PC-3 (cell line): ENCODE results near the gene ZNF236. TPM values are rescaled to one million over a fixed set of nuclear protein-coding genes. Genes with fewer than 3 reads are reported as not detected.

Experiments
- ATAC-seq: fragments of 200-7000 bp; cut with Tn5 transposase; 2 replicates; pipeline ENCODE4 v1.9.1; 2020; ENCODE audit warnings: mild to moderate bottlenecking, moderate library complexity
- BruUV-seq: library from RNA; stranded (reverse); fragments of 400-500 nt; replicated peaks from 2 replicates; lab custom pipeline; 2021; lab: Mats Ljungman, UMichigan
- CTCF ChIA-PET: fragments of 300-600 bp; sonication (Branson Sonifier 250); formaldehyde crosslinking; loops from one replicate; lab custom pipeline; 2022; ENCODE audit warnings: antibody characterized with exemption; lab: Charles Lee
- POLR2A ChIA-PET: fragments of 300-600 bp; sonication (Branson Sonifier 250); formaldehyde crosslinking; loops from one replicate; lab custom pipeline; 2022; ENCODE audit warnings: antibody characterized with exemption; ENCODE audit not compliant: unreplicated experiment; lab: Charles Lee
- DNase-seq: peaks from one replicate; pipeline ENCODE4 v3.0.0-alpha.2; 2015
- H2AFZ ChIP-seq: fragments of 300-600 bp; sonication (generic); 2 replicates; pipeline ENCODE4 v1.6.0; 2016; ENCODE audit warnings: antibody characterized with exemption, low read length
- H3F3A ChIP-seq: fragments of 300-600 bp; sonication (generic); one replicate; pipeline ENCODE4 v1.6.0; 2017; ENCODE audit warnings: antibody characterized with exemption, low read length, control low read depth, mild to moderate bottlenecking; ENCODE audit not compliant: unreplicated experiment
- H3K27ac ChIP-seq: fragments of 300-600 bp; sonication (generic); 2 replicates; pipeline ENCODE4 v1.5.1; 2016; ENCODE audit warnings: mild to moderate bottlenecking, low read length
- H3K27me3 ChIP-seq: fragments of 300-600 bp; sonication (generic); 2 replicates; pipeline ENCODE4 v1.6.1; 2016; ENCODE audit warnings: low read length, mixed read lengths
- H3K36me3 ChIP-seq: fragments of 300-600 bp; sonication (generic); 2 replicates; pipeline ENCODE4 v1.6.1; 2016; ENCODE audit warnings: low read depth, mixed run types, low read length, mixed read lengths
- H3K4me1 ChIP-seq: fragments of 300-600 bp; sonication (generic); 2 replicates; pipeline ENCODE4 v1.5.1; 2016; ENCODE audit warnings: low read length; ENCODE audit not compliant: insufficient read depth
- H3K4me2 ChIP-seq: fragments of 300-600 bp; sonication (generic); 2 replicates; pipeline ENCODE4 v1.6.0; 2016; ENCODE audit warnings: low read length
- H3K4me3 ChIP-seq: fragments of 300-600 bp; sonication (generic); 2 replicates; pipeline ENCODE4 v1.5.1; 2016; ENCODE audit warnings: mild to moderate bottlenecking, low read length, mixed read lengths
- H3K79me2 ChIP-seq: fragments of 300-600 bp; sonication (generic); 2 replicates; pipeline ENCODE4 v1.6.1; 2017; ENCODE audit warnings: low read length, mixed read lengths
- H3K9ac ChIP-seq: fragments of 300-600 bp; sonication (generic); 2 replicates; pipeline ENCODE4 v1.6.0; 2016; ENCODE audit warnings: mild to moderate bottlenecking, low read length
- H3K9me2 ChIP-seq: fragments of 300-600 bp; sonication (generic); replicated peaks from 2 replicates; pipeline ENCODE4 v1.6.1; 2016; ENCODE audit warnings: mixed run types, low read length, mixed read lengths
- H3K9me3 ChIP-seq: fragments of 300-600 bp; sonication (generic); 2 replicates; pipeline ENCODE4 v1.6.1; 2016; ENCODE audit warnings: low read length, mixed read lengths
- H4K20me1 ChIP-seq: fragments of 300-600 bp; sonication (generic); 2 replicates; pipeline ENCODE4 v1.6.1; 2016; ENCODE audit warnings: low read length, mixed read lengths
- EZH2 ChIP-seq: fragments of 300-600 bp; sonication (generic); IDR thresholded peaks from one replicate; pipeline ENCODE4 v1.6.1; 2017; ENCODE audit warnings: antibody characterized with exemption, mild to moderate bottlenecking, low read length; ENCODE audit not compliant: unreplicated experiment
- EZH2phosphoT487 ChIP-seq: fragments of 300-600 bp; sonication (generic); IDR thresholded peaks from 2 replicates; pipeline ENCODE4 v1.6.1; 2018; ENCODE audit warnings: mild to moderate bottlenecking, antibody characterized with exemption, low read length, borderline replicate concordance
- intact Hi-C: fragments of 100-400 bp; cut with micrococcal nuclease; formaldehyde crosslinking; loops from 2 replicates; pipeline ENCODE4 v1.9.0; 2023
- total RNA-seq: library from RNA; depleted of rRNA; stranded (reverse); fragments of >200 nt; gene quantifications from 2 replicates; pipeline ENCODE4 v1.2.3, GENCODE V29; 2014
- TF ChIP-seq, protein P1 (sequence below): fragments of 300-600 bp; sonication (generic); conservative IDR thresholded peaks from 2 replicates; pipeline ENCODE4 v1.5.1; 2017; ENCODE audit warnings: antibody characterized with exemption, low read depth, mild to moderate bottlenecking, low read length

ZNF236 gene
- total RNA-seq, 1 experiment from 2014 or later: 7.7 TPM

DNA sequence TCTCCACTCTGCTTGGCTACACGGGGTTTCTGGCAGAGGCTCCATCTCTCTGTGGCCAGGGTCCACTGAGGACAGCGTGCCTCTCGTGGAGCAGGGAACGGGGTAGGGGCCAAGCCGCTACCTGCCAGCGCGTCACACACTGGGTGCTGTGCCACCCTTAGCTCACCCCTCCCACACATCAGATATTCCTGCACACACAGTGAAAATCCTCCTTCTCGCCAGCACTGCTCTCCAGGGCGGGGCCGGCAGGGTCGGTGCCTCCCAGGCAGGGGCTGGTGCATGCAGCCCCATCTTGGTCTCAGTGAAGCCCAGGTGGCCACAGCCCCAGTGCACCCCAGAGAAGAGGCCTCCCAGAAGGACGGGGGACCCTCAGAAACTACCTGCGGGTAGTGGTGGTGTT lies 185.6 kb downstream of the ZNF236 start:
- DNase-seq: no peak
- Histone ChIP-seq H2AFZ (no peak overlapping the region), H3K79me2 (no peaks in the 10 kb centered on the region), H4K20me1 (no peaks in the 10 kb centered on the region), H3K4me1 (no peaks in the 10 kb centered on the region), H3K9ac (no peak overlapping the region), H3K9me2 (no peaks in the 10 kb centered on the region), H3K27me3 (no peaks in the 10 kb centered on the region), H3F3A (no peaks in the 10 kb centered on the region), H3K36me3 (0 out of 2 replicates have a peak, but pooled peaks cover 4% of the 10 kb centered on the region), H3K4me2 (no peak overlapping the region), H3K27ac (no peak overlapping the region), H3K4me3 (no peak overlapping the region), H3K9me3 (no peaks in the 10 kb centered on the region)
- no peak for ATAC-seq
- TF ChIP-seq EZH2 (no peak), EZH2phosphoT487 (no peak)
- TF ChIP-seq, protein P1, sequence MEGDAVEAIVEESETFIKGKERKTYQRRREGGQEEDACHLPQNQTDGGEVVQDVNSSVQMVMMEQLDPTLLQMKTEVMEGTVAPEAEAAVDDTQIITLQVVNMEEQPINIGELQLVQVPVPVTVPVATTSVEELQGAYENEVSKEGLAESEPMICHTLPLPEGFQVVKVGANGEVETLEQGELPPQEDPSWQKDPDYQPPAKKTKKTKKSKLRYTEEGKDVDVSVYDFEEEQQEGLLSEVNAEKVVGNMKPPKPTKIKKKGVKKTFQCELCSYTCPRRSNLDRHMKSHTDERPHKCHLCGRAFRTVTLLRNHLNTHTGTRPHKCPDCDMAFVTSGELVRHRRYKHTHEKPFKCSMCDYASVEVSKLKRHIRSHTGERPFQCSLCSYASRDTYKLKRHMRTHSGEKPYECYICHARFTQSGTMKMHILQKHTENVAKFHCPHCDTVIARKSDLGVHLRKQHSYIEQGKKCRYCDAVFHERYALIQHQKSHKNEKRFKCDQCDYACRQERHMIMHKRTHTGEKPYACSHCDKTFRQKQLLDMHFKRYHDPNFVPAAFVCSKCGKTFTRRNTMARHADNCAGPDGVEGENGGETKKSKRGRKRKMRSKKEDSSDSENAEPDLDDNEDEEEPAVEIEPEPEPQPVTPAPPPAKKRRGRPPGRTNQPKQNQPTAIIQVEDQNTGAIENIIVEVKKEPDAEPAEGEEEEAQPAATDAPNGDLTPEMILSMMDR: no peak
- CTCF ChIA-PET: no interaction called here
- intact Hi-C loops: no loop called here
- POLR2A ChIA-PET: no interaction called here
- no TSS peak for BruUV-seq

DNA sequence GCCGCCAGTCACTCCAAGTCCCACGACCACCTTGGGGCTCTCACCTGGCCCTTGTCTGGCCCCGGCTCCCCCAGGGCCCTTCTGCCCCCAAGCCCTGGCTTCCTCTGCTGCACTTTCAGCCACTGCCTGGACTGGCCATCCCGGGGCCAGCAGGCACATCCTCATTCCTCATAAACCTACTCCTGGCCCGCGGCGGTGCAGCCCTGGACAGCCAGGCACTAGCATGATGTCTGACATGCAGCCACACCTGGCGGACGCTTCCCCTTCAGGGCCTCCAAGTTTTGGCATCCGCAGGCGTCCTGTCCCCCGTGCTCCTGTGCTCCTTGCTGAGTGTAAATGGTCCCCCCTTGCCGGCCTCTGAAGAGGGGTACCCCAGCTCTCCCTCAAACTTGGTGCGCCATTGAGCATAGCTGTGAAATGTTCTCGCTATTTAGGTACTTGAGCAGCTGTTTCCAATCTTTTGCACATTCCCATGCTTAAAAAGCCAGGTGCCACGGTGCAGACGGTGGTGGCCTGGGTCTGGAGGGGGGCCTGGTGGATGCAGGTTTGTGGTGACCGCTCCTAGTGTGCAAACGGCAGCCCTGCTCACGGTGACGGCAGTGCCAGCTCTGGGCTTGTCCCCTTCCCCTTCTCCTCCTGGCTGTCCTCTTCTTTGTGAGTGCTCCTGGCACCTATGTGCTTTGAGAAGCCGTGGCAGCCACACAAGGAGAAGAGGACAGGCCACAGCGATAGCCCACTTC lies 186.4 kb downstream of the ZNF236 start:
- Histone ChIP-seq H2AFZ (no peak overlapping the region), H3K9me3 (no peaks in the 10 kb centered on the region), H3K79me2 (no peaks in the 10 kb centered on the region), H3K4me3 (no peak overlapping the region), H3F3A (no peaks in the 10 kb centered on the region), H3K4me2 (no peak overlapping the region), H3K27me3 (no peaks in the 10 kb centered on the region), H3K9ac (no peak overlapping the region), H3K27ac (no peak overlapping the region), H3K36me3 (0 out of 2 replicates have a peak, but pooled peaks cover 4% of the 10 kb centered on the region), H4K20me1 (no peaks in the 10 kb centered on the region), H3K4me1 (no peaks in the 10 kb centered on the region), H3K9me2 (no peaks in the 10 kb centered on the region)
- TF ChIP-seq, protein P1: no peak
- TF ChIP-seq EZH2phosphoT487 (no peak), EZH2 (no peak)
- no peak for ATAC-seq
- intact Hi-C loops: no loop called here
- no peak for DNase-seq
- no TSS peak for BruUV-seq
- ChIA-PET CTCF (no interaction called here), POLR2A (no interaction called here)

DNA sequence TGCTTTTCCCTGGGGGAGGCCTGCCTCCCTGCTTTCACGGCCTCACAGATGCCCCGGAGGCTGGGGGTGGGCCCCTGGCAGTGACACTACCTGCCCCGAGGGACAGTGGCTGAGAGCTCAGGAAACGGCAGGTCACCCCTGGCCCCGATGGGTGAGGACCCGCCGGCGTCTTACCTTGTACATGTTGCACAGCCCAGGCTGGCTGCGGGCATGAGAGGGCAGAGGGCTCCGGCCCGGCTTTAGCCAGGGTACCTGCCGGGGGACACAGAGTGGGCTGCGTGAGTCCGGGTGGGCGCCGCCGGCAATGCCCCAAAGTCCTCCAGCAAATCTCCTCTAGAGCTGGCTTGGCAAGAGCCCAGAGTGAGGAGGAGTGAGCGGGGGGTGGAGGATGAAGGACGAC lies 187.3 kb downstream of the ZNF236 start:
- no peaks in the 10 kb centered on the region for H3K9me3 ChIP-seq
- peaks cover 9% of the 10 kb centered on the region; the same call in 1 of the 2 replicates for H3K36me3 ChIP-seq
- no peak overlapping the region for H2AFZ ChIP-seq
- CTCF ChIA-PET: no interaction called here
- no TSS peak for BruUV-seq
- H3K9me2 ChIP-seq: no peaks in the 10 kb centered on the region
- no peaks in the 10 kb centered on the region for H3F3A ChIP-seq
- H3K9ac ChIP-seq: no peak overlapping the region
- TF ChIP-seq EZH2phosphoT487 (no peak), EZH2 (no peak)
- TF ChIP-seq, protein P1: no peak
- H3K4me3 ChIP-seq: no peak overlapping the region
- DNase-seq (no peak), ATAC-seq (no peak)
- no peaks in the 10 kb centered on the region for H3K4me1 ChIP-seq
- H3K4me2 ChIP-seq: no peak overlapping the region
- H4K20me1 ChIP-seq: no peaks in the 10 kb centered on the region
- no peaks in the 10 kb centered on the region for H3K79me2 ChIP-seq
- no peaks in the 10 kb centered on the region for H3K27me3 ChIP-seq
- H3K27ac ChIP-seq: no peak overlapping the region
- intact Hi-C loops: no loop called here
- POLR2A ChIA-PET: no interaction called here
